HCT116 (cell line): ENCODE measurements around the gene ALDH1L1. TPM values are rescaled to one million over a fixed set of nuclear protein-coding genes. Genes with fewer than 3 reads are reported as not detected.

Source experiments
- ATAC-seq: fragments of 200-7000 bp; cut with Tn5 transposase; 2 replicates; pipeline ENCODE4 v1.9.1; 2020; ENCODE audit warnings: mild to moderate bottlenecking, moderate library complexity
- BruUV-seq: library from RNA; stranded (reverse); fragments of 400-500 nt; replicated peaks from 2 replicates; lab custom pipeline; 2021; lab: Mats Ljungman, UMichigan
- CTCF ChIA-PET: fragments of 300-600 bp; sonication (Branson Sonifier 250); formaldehyde crosslinking; loops from one replicate; lab custom pipeline; 2021; ENCODE audit warnings: antibody characterized with exemption; lab: Charles Lee
- POLR2A ChIA-PET: fragments of 300-600, 350-600 bp; sonication (Branson Sonifier 250); formaldehyde crosslinking; loops from one replicate; lab custom pipeline; 2021; ENCODE audit warnings: antibody characterized with exemption; lab: Charles Lee
- RAD21 ChIA-PET, 2 experiments: fragments of 300-600 bp; sonication (Branson Sonifier 250); formaldehyde crosslinking; loops; one replicate each; lab custom pipeline; 2023; ENCODE audit warnings: low total read pairs in 2 of 2; ENCODE audit not compliant: uncharacterized antibody in 2 of 2, unreplicated experiment in 2 of 2, low non-redundant PET in 1 of 2; lab: Charles Lee
- DNase-seq: peaks from one replicate; pipeline ENCODE4 v3.0.0-alpha.2; 2010; ENCODE audit warnings: low read depth, low spot score
- H2AFZ ChIP-seq: fragments of 200-600 bp; shearing (Covaris generic), sonication (generic); 2 replicates; pipeline ENCODE4 v1.6.1; 2017; ENCODE audit warnings: low read depth, mixed run types, mixed read lengths, antibody characterized with exemption, low read length; ENCODE audit not compliant: poor library complexity, severe bottlenecking
- H3K27ac ChIP-seq: 2 replicates; pipeline ENCODE4 v1.5.1; 2012; ENCODE audit warnings: low read depth, low read length
- H3K27me3 ChIP-seq: fragments of 200-600 bp; sonication (generic); 2 replicates; pipeline ENCODE4 v1.6.1; 2016; ENCODE audit warnings: mixed run types, low read length, mixed read lengths; ENCODE audit not compliant: insufficient read depth
- H3K36me3 ChIP-seq, 2 experiments: fragments of 200-500 bp in 1 of 2; fragments of 200-600 bp in 1 of 2; sonication (Bioruptor generic) in 1 of 2; sonication (generic) in 1 of 2; 2 replicates each; pipeline versions ENCODE4 v1.5.1 to v1.6.1; 2014 to 2016; ENCODE audit warnings: low read length in 2 of 2, inconsistent platforms in 1 of 2, mixed read lengths in 1 of 2, mixed run types in 1 of 2; ENCODE audit not compliant: insufficient read depth in 2 of 2, control insufficient read depth in 1 of 2
- H3K4me1 ChIP-seq, 2 experiments: fragments of 200-600 bp in 1 of 2; sonication (generic) in 1 of 2; 2 replicates each; pipeline versions ENCODE4 v1.5.1 to v1.6.1; 2012 to 2017; ENCODE audit warnings: low read length in 2 of 2, inconsistent platforms in 1 of 2, mild to moderate bottlenecking in 1 of 2, mixed read lengths in 1 of 2, mixed run types in 1 of 2, moderate library complexity in 1 of 2; ENCODE audit not compliant: insufficient read depth in 2 of 2, control insufficient read depth in 1 of 2
- H3K4me2 ChIP-seq: fragments of 200-600 bp; sonication (generic); 2 replicates; pipeline ENCODE4 v1.6.1; 2017; ENCODE audit warnings: mixed run types, low read length, mixed read lengths
- H3K4me3 ChIP-seq, 2 experiments: fragments of 200-600 bp in 1 of 2; sonication (generic) in 1 of 2; replicated peaks in 1 of 2; 2 replicates each; pipeline ENCODE4 v1.5.1; 2011 to 2016; ENCODE audit warnings: low read length in 2 of 2, control low read depth in 1 of 2, low read depth in 1 of 2, mild to moderate bottlenecking in 1 of 2, mixed read lengths in 1 of 2, mixed run types in 1 of 2
- H3K79me2 ChIP-seq: fragments of 200-600 bp; sonication (generic); 2 replicates; pipeline ENCODE4 v1.6.1; 2017; ENCODE audit warnings: mild to moderate bottlenecking, mixed run types, low read length, moderate library complexity, mixed read lengths; ENCODE audit not compliant: insufficient read depth
- H3K9ac ChIP-seq: fragments of 200-600 bp; sonication (generic); 2 replicates; pipeline ENCODE4 v1.6.1; 2016; ENCODE audit warnings: low read length, mixed read lengths
- H3K9me2 ChIP-seq: fragments of 200-600 bp; sonication (generic), shearing (Covaris generic); 2 replicates; pipeline ENCODE4 v1.6.1; 2017; ENCODE audit warnings: mixed run types, mild to moderate bottlenecking, moderate library complexity; ENCODE audit not compliant: insufficient read depth
- H3K9me3 ChIP-seq, 2 experiments: fragments of 200-500 bp in 1 of 2; fragments of 200-600 bp in 1 of 2; sonication (Bioruptor generic) in 1 of 2; sonication (generic) in 1 of 2; 2 replicates each; pipeline ENCODE4 v1.6.1; 2014 to 2017; ENCODE audit warnings: low read length in 2 of 2, mixed read lengths in 2 of 2, inconsistent platforms in 1 of 2, low read depth in 1 of 2, mild to moderate bottlenecking in 1 of 2, mixed run types in 1 of 2, moderate library complexity in 1 of 2; ENCODE audit not compliant: control insufficient read depth in 1 of 2, insufficient read depth in 1 of 2
- H4K20me1 ChIP-seq: fragments of 200-600 bp; sonication (generic), shearing (Covaris generic); 2 replicates; pipeline ENCODE4 v1.6.1; 2017; ENCODE audit warnings: mixed run types, mild to moderate bottlenecking, moderate library complexity; ENCODE audit not compliant: insufficient read depth
- CBX3 ChIP-seq: IDR thresholded peaks from 2 replicates; pipeline ENCODE4 v1.6.1; 2012; ENCODE audit warnings: low read depth
- CEBPB ChIP-seq: IDR thresholded peaks from 2 replicates; pipeline ENCODE4 v1.6.1; 2012; ENCODE audit warnings: low read depth
- ELF1 ChIP-seq: IDR thresholded peaks from 2 replicates; pipeline ENCODE4 v1.6.1; 2012; ENCODE audit warnings: low read depth, borderline replicate concordance
- EZH2 ChIP-seq: fragments of 200-600 bp; sonication (generic); IDR thresholded peaks from 2 replicates; pipeline ENCODE4 v1.6.1; 2017; ENCODE audit warnings: antibody characterized with exemption, mixed run types
- FOSL1 ChIP-seq: IDR thresholded peaks from 2 replicates; pipeline ENCODE4 v1.6.1; 2012; ENCODE audit warnings: low read depth
- JUND ChIP-seq: IDR thresholded peaks from 2 replicates; pipeline ENCODE4 v1.6.1; 2012
- POLR2A ChIP-seq: IDR thresholded peaks from 2 replicates; pipeline ENCODE4 v1.7.0; 2011; ENCODE audit warnings: borderline replicate concordance; ENCODE audit not compliant: insufficient read depth, insufficient read length; ENCODE audit errors: extremely low read depth
- POLR2AphosphoS5 ChIP-seq: IDR thresholded peaks from 2 replicates; pipeline ENCODE4 v1.6.1; 2011; ENCODE audit warnings: mild to moderate bottlenecking, low read depth, low read length, moderate library complexity
- RAD21 ChIP-seq: IDR thresholded peaks from 2 replicates; pipeline ENCODE4 v1.6.1; 2012; ENCODE audit warnings: low read depth, mild to moderate bottlenecking
- SIN3A ChIP-seq: IDR thresholded peaks from 2 replicates; pipeline ENCODE4 v1.6.1; 2012; ENCODE audit warnings: low read depth
- SP1 ChIP-seq: IDR thresholded peaks from 2 replicates; pipeline ENCODE4 v1.6.1; 2012; ENCODE audit warnings: low read depth
- SRF ChIP-seq: IDR thresholded peaks from 2 replicates; pipeline ENCODE4 v1.6.1; 2012; ENCODE audit warnings: low read depth
- TCF7L2 ChIP-seq: IDR thresholded peaks from 2 replicates; pipeline ENCODE4 v1.7.0; 2011; ENCODE audit warnings: borderline replicate concordance, inconsistent platforms; ENCODE audit not compliant: insufficient read depth, insufficient read length; ENCODE audit errors: extremely low read depth
- YY1 ChIP-seq: IDR thresholded peaks from 2 replicates; pipeline ENCODE4 v1.6.1; 2011; ENCODE audit warnings: low read length, low read depth, moderate library complexity, mild to moderate bottlenecking; ENCODE audit not compliant: insufficient replicate concordance; ENCODE audit errors: extremely low read depth
- intact Hi-C: fragments of 100-400 bp; cut with micrococcal nuclease; formaldehyde crosslinking; loops from 2 replicates; pipeline ENCODE4 v1.10.0; 2022
- total RNA-seq: library from RNA; stranded (reverse); gene quantifications from one replicate; pipeline ENCODE4 v1.2.1, GENCODE V29; 2021; ENCODE audit not compliant: unreplicated experiment
- TF ChIP-seq, protein P1 (sequence below), 3 experiments: fragments of 200-600 bp in 1 of 3; sonication (generic) in 1 of 3; IDR thresholded peaks in 2 of 3; conservative IDR thresholded peaks in 1 of 3; 2 replicates each; pipeline ENCODE4 v1.5.1; 2012 to 2017; ENCODE audit warnings: low read depth in 2 of 3, low read length in 2 of 3, antibody characterized with exemption in 1 of 3, borderline replicate concordance in 1 of 3, control low read depth in 1 of 3, mild to moderate bottlenecking in 1 of 3, mixed read lengths in 1 of 3, mixed run types in 1 of 3, moderate library complexity in 1 of 3; ENCODE audit not compliant: insufficient read depth in 1 of 3
- TF ChIP-seq, protein P2 (sequence below): IDR thresholded peaks from 2 replicates; pipeline ENCODE4 v1.6.1; 2012
- TF ChIP-seq, protein P3 (sequence below): IDR thresholded peaks from 2 replicates; pipeline ENCODE4 v1.6.1; 2012

Gene ALDH1L1
- total RNA-seq, 1 experiment from 2014 or later = 0.81 TPM

DNA sequence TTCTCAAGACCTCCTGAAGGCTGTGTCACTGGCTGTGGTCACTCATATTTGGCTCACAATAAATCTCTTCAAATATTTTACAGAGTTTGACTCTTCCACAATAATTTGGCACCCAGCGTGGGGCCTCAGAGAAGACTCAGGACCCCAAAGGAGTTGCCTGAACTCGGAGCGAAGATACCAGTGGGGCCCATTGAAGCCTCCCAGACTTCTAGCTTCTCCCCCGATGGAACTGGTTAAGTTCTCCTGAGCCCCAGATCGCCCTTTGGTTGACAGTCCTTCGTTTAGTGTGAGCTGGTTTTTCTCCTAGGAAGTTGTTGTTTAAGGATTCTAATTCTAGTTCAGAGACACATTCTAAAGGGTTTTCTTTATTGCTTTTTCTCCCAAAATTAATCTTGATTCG is 95.1 kb downstream of the ALDH1L1 start:
- DNase-seq (no peak), ATAC-seq (no peak)
- 0 out of 4 replicates have a peak, but pooled peaks cover 0 to 4% of the 10 kb centered on the region in 2 experiments for H3K36me3 ChIP-seq
- intact Hi-C loops = no loop called here
- H3K9ac ChIP-seq = no peak overlapping the region
- peaks cover 14 to 35% of the 10 kb centered on the region in 2 experiments for H3K4me1 ChIP-seq
- ChIA-PET RAD21 (no interaction called here), CTCF (no interaction called here), POLR2A (no interaction called here)
- BruUV-seq = no TSS peak
- no peak overlapping the region for H3K27ac ChIP-seq
- H3K9me3 ChIP-seq = no peaks in the 10 kb centered on the region; a peak in 2 of 4 replicates
- H3K9me2 ChIP-seq = no peaks in the 10 kb centered on the region
- 0 out of 4 replicates have a peak overlapping the region, but pooled peaks of 1 of the 2 experiments have one; percentile 80 for H3K4me3 ChIP-seq
- H3K79me2 ChIP-seq = peaks cover 15% of the 10 kb centered on the region; the same call in 1 of the 2 replicates
- H4K20me1 ChIP-seq = no peaks in the 10 kb centered on the region
- H3K27me3 ChIP-seq = no peaks in the 10 kb centered on the region
- TF ChIP-seq RAD21 (no peak), POLR2A (no peak), POLR2AphosphoS5 (no peak), ELF1 (no peak), EZH2 (no peak), SRF (no peak), FOSL1 (no peak), JUND (no peak), TCF7L2 (no peak), CEBPB (no peak), CBX3 (no peak), YY1 (no peak), SP1 (no peak), SIN3A (no peak)
- TF ChIP-seq, protein P1, sequence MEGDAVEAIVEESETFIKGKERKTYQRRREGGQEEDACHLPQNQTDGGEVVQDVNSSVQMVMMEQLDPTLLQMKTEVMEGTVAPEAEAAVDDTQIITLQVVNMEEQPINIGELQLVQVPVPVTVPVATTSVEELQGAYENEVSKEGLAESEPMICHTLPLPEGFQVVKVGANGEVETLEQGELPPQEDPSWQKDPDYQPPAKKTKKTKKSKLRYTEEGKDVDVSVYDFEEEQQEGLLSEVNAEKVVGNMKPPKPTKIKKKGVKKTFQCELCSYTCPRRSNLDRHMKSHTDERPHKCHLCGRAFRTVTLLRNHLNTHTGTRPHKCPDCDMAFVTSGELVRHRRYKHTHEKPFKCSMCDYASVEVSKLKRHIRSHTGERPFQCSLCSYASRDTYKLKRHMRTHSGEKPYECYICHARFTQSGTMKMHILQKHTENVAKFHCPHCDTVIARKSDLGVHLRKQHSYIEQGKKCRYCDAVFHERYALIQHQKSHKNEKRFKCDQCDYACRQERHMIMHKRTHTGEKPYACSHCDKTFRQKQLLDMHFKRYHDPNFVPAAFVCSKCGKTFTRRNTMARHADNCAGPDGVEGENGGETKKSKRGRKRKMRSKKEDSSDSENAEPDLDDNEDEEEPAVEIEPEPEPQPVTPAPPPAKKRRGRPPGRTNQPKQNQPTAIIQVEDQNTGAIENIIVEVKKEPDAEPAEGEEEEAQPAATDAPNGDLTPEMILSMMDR (IDR thresholded peaks at IDR 0.05 in 2 of 3, conservative IDR thresholded peaks at IDR 0.05 in 1 of 3; ENCODE audit: borderline replicate concordance in 1 of 3, insufficient read depth in 1 of 3, low read depth in 2 of 3, low read length in 2 of 3) = no peak
- TF ChIP-seq, protein P2, sequence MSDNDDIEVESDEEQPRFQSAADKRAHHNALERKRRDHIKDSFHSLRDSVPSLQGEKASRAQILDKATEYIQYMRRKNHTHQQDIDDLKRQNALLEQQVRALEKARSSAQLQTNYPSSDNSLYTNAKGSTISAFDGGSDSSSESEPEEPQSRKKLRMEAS = no peak
- TF ChIP-seq, protein P3, sequence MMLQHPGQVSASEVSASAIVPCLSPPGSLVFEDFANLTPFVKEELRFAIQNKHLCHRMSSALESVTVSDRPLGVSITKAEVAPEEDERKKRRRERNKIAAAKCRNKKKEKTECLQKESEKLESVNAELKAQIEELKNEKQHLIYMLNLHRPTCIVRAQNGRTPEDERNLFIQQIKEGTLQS = no peak
- no peak overlapping the region for H2AFZ ChIP-seq
- peak overlapping the region; percentile 94 for H3K4me2 ChIP-seq
